HCT116 (cell line): ENCODE results near the gene TMEM116. TPM values are rescaled to one million over a fixed set of nuclear protein-coding genes. Genes with fewer than 3 reads are reported as not detected.

Experiments used
- ATAC-seq: fragments of 200-7000 bp; cut with Tn5 transposase; 2 replicates; pipeline ENCODE4 v1.9.1; 2020; ENCODE audit warnings: mild to moderate bottlenecking, moderate library complexity
- Bru-seq: library from RNA; stranded (reverse); fragments of 400-500 nt; gene quantifications from one replicate; lab custom pipeline; 2021; lab: Mats Ljungman, UMichigan
- BruChase-seq, 2 experiments: library from RNA; stranded (reverse); fragments of 400-500 nt; gene quantifications; one replicate each; lab custom pipeline; 2021; lab: Mats Ljungman, UMichigan
- BruUV-seq: library from RNA; stranded (reverse); fragments of 400-500 nt; replicated peaks from 2 replicates; lab custom pipeline; 2021; lab: Mats Ljungman, UMichigan
- CTCF ChIA-PET: fragments of 300-600 bp; sonication (Branson Sonifier 250); formaldehyde crosslinking; loops from one replicate; lab custom pipeline; 2021; ENCODE audit warnings: antibody characterized with exemption; lab: Charles Lee
- POLR2A ChIA-PET: fragments of 300-600, 350-600 bp; sonication (Branson Sonifier 250); formaldehyde crosslinking; loops from one replicate; lab custom pipeline; 2021; ENCODE audit warnings: antibody characterized with exemption; lab: Charles Lee
- RAD21 ChIA-PET, 2 experiments: fragments of 300-600 bp; sonication (Branson Sonifier 250); formaldehyde crosslinking; loops; one replicate each; lab custom pipeline; 2023; ENCODE audit warnings: low total read pairs in 2 of 2; ENCODE audit not compliant: uncharacterized antibody in 2 of 2, unreplicated experiment in 2 of 2, low non-redundant PET in 1 of 2; lab: Charles Lee
- DNase-seq: peaks from one replicate; pipeline ENCODE4 v3.0.0-alpha.2; 2010; ENCODE audit warnings: low read depth, low spot score
- H2AFZ ChIP-seq: fragments of 200-600 bp; shearing (Covaris generic), sonication (generic); 2 replicates; pipeline ENCODE4 v1.6.1; 2017; ENCODE audit warnings: low read depth, mixed run types, mixed read lengths, antibody characterized with exemption, low read length; ENCODE audit not compliant: poor library complexity, severe bottlenecking
- H3K27ac ChIP-seq: 2 replicates; pipeline ENCODE4 v1.5.1; 2012; ENCODE audit warnings: low read depth, low read length
- H3K27me3 ChIP-seq: fragments of 200-600 bp; sonication (generic); 2 replicates; pipeline ENCODE4 v1.6.1; 2016; ENCODE audit warnings: mixed run types, low read length, mixed read lengths; ENCODE audit not compliant: insufficient read depth
- H3K36me3 ChIP-seq, 2 experiments: fragments of 200-500 bp in 1 of 2; fragments of 200-600 bp in 1 of 2; sonication (Bioruptor generic) in 1 of 2; sonication (generic) in 1 of 2; 2 replicates each; pipeline versions ENCODE4 v1.5.1 to v1.6.1; 2014 to 2016; ENCODE audit warnings: low read length in 2 of 2, inconsistent platforms in 1 of 2, mixed read lengths in 1 of 2, mixed run types in 1 of 2; ENCODE audit not compliant: insufficient read depth in 2 of 2, control insufficient read depth in 1 of 2
- H3K4me1 ChIP-seq, 2 experiments: fragments of 200-600 bp in 1 of 2; sonication (generic) in 1 of 2; 2 replicates each; pipeline versions ENCODE4 v1.5.1 to v1.6.1; 2012 to 2017; ENCODE audit warnings: low read length in 2 of 2, inconsistent platforms in 1 of 2, mild to moderate bottlenecking in 1 of 2, mixed read lengths in 1 of 2, mixed run types in 1 of 2, moderate library complexity in 1 of 2; ENCODE audit not compliant: insufficient read depth in 2 of 2, control insufficient read depth in 1 of 2
- H3K4me2 ChIP-seq: fragments of 200-600 bp; sonication (generic); 2 replicates; pipeline ENCODE4 v1.6.1; 2017; ENCODE audit warnings: mixed run types, low read length, mixed read lengths
- H3K4me3 ChIP-seq, 2 experiments: fragments of 200-600 bp in 1 of 2; sonication (generic) in 1 of 2; replicated peaks in 1 of 2; 2 replicates each; pipeline ENCODE4 v1.5.1; 2011 to 2016; ENCODE audit warnings: low read length in 2 of 2, control low read depth in 1 of 2, low read depth in 1 of 2, mild to moderate bottlenecking in 1 of 2, mixed read lengths in 1 of 2, mixed run types in 1 of 2
- H3K79me2 ChIP-seq: fragments of 200-600 bp; sonication (generic); 2 replicates; pipeline ENCODE4 v1.6.1; 2017; ENCODE audit warnings: mild to moderate bottlenecking, mixed run types, low read length, moderate library complexity, mixed read lengths; ENCODE audit not compliant: insufficient read depth
- H3K9ac ChIP-seq: fragments of 200-600 bp; sonication (generic); 2 replicates; pipeline ENCODE4 v1.6.1; 2016; ENCODE audit warnings: low read length, mixed read lengths
- H3K9me2 ChIP-seq: fragments of 200-600 bp; sonication (generic), shearing (Covaris generic); 2 replicates; pipeline ENCODE4 v1.6.1; 2017; ENCODE audit warnings: mixed run types, mild to moderate bottlenecking, moderate library complexity; ENCODE audit not compliant: insufficient read depth
- H3K9me3 ChIP-seq, 2 experiments: fragments of 200-500 bp in 1 of 2; fragments of 200-600 bp in 1 of 2; sonication (Bioruptor generic) in 1 of 2; sonication (generic) in 1 of 2; 2 replicates each; pipeline ENCODE4 v1.6.1; 2014 to 2017; ENCODE audit warnings: low read length in 2 of 2, mixed read lengths in 2 of 2, inconsistent platforms in 1 of 2, low read depth in 1 of 2, mild to moderate bottlenecking in 1 of 2, mixed run types in 1 of 2, moderate library complexity in 1 of 2; ENCODE audit not compliant: control insufficient read depth in 1 of 2, insufficient read depth in 1 of 2
- H4K20me1 ChIP-seq: fragments of 200-600 bp; sonication (generic), shearing (Covaris generic); 2 replicates; pipeline ENCODE4 v1.6.1; 2017; ENCODE audit warnings: mixed run types, mild to moderate bottlenecking, moderate library complexity; ENCODE audit not compliant: insufficient read depth
- CBX3 ChIP-seq: IDR thresholded peaks from 2 replicates; pipeline ENCODE4 v1.6.1; 2012; ENCODE audit warnings: low read depth
- EGR1 ChIP-seq: IDR thresholded peaks from 2 replicates; pipeline ENCODE4 v1.6.1; 2012; ENCODE audit warnings: low read depth
- EZH2 ChIP-seq: fragments of 200-600 bp; sonication (generic); IDR thresholded peaks from 2 replicates; pipeline ENCODE4 v1.6.1; 2017; ENCODE audit warnings: antibody characterized with exemption, mixed run types
- EZH2phosphoT487 ChIP-seq: fragments of 200-600 bp; IDR thresholded peaks from 2 replicates; pipeline ENCODE4 v1.6.1; 2018; ENCODE audit warnings: antibody characterized with exemption, borderline replicate concordance
- FOSL1 ChIP-seq: IDR thresholded peaks from 2 replicates; pipeline ENCODE4 v1.6.1; 2012; ENCODE audit warnings: low read depth
- JUND ChIP-seq: IDR thresholded peaks from 2 replicates; pipeline ENCODE4 v1.6.1; 2012
- POLR2AphosphoS5 ChIP-seq: IDR thresholded peaks from 2 replicates; pipeline ENCODE4 v1.6.1; 2011; ENCODE audit warnings: mild to moderate bottlenecking, low read depth, low read length, moderate library complexity
- RAD21 ChIP-seq: IDR thresholded peaks from 2 replicates; pipeline ENCODE4 v1.6.1; 2012; ENCODE audit warnings: low read depth, mild to moderate bottlenecking
- SIN3A ChIP-seq: IDR thresholded peaks from 2 replicates; pipeline ENCODE4 v1.6.1; 2012; ENCODE audit warnings: low read depth
- SP1 ChIP-seq: IDR thresholded peaks from 2 replicates; pipeline ENCODE4 v1.6.1; 2012; ENCODE audit warnings: low read depth
- SRF ChIP-seq: IDR thresholded peaks from 2 replicates; pipeline ENCODE4 v1.6.1; 2012; ENCODE audit warnings: low read depth
- YY1 ChIP-seq: IDR thresholded peaks from 2 replicates; pipeline ENCODE4 v1.6.1; 2011; ENCODE audit warnings: low read length, low read depth, moderate library complexity, mild to moderate bottlenecking; ENCODE audit not compliant: insufficient replicate concordance; ENCODE audit errors: extremely low read depth
- ZFX ChIP-seq: fragments of 450-650 bp; IDR thresholded peaks from 2 replicates; pipeline ENCODE4 v1.6.1; 2017
- intact Hi-C: fragments of 100-400 bp; cut with micrococcal nuclease; formaldehyde crosslinking; loops from 2 replicates; pipeline ENCODE4 v1.10.0; 2022
- long read RNA-seq: library from polyadenylated mRNA; unstranded; transcript quantifications from one replicate; pipeline ENCODE4 v2.0.0, GENCODE V29; 2021; ENCODE audit not compliant: unreplicated experiment
- polyA plus RNA-seq: library from polyadenylated mRNA; unstranded; fragments of >200 nt; gene quantifications from 2 replicates; pipeline ENCODE4 v1.2.1, GENCODE V29; 2012; ENCODE audit warnings: missing spikeins
- total RNA-seq: library from RNA; stranded (reverse); gene quantifications from one replicate; pipeline ENCODE4 v1.2.1, GENCODE V29; 2021; ENCODE audit not compliant: unreplicated experiment
- TF ChIP-seq, protein P1 (sequence below): IDR thresholded peaks from 2 replicates; pipeline ENCODE4 v1.6.1; 2012
- TF ChIP-seq, protein P2 (sequence below): IDR thresholded peaks from 2 replicates; pipeline ENCODE4 v1.6.1; 2011; ENCODE audit warnings: mild to moderate bottlenecking, low read length, moderate library complexity; ENCODE audit not compliant: insufficient replicate concordance; ENCODE audit errors: extremely low read depth
- TF ChIP-seq, protein P3 (sequence below), 3 experiments: fragments of 200-600 bp in 1 of 3; sonication (generic) in 1 of 3; IDR thresholded peaks in 2 of 3; conservative IDR thresholded peaks in 1 of 3; 2 replicates each; pipeline ENCODE4 v1.5.1; 2012 to 2017; ENCODE audit warnings: low read depth in 2 of 3, low read length in 2 of 3, antibody characterized with exemption in 1 of 3, borderline replicate concordance in 1 of 3, control low read depth in 1 of 3, mild to moderate bottlenecking in 1 of 3, mixed read lengths in 1 of 3, mixed run types in 1 of 3, moderate library complexity in 1 of 3; ENCODE audit not compliant: insufficient read depth in 1 of 3
- TF ChIP-seq, protein P4 (sequence below): IDR thresholded peaks from 2 replicates; pipeline ENCODE4 v1.6.1; 2012; ENCODE audit warnings: low read depth

TMEM116 gene
- total RNA-seq (6.8 TPM), Bru-seq, nascent RNA (percentile 54 among the genes with signal in this experiment), BruChase-seq, experiment 1, labeled RNA remaining after a 6-hour chase (percentile 50 among the genes with signal in this experiment), BruChase-seq, experiment 2, labeled RNA remaining after a 2-hour chase (percentile 55 among the genes with signal in this experiment)
- polyA plus RNA-seq, result 5.1 and 6.0 TPM in 2 replicates
- long read RNA-seq, partial matches to known transcripts, result 0 of 5 reads
- long read RNA-seq, other reads (novel, unspliced or antisense), result 4 of 5 reads

DNA sequence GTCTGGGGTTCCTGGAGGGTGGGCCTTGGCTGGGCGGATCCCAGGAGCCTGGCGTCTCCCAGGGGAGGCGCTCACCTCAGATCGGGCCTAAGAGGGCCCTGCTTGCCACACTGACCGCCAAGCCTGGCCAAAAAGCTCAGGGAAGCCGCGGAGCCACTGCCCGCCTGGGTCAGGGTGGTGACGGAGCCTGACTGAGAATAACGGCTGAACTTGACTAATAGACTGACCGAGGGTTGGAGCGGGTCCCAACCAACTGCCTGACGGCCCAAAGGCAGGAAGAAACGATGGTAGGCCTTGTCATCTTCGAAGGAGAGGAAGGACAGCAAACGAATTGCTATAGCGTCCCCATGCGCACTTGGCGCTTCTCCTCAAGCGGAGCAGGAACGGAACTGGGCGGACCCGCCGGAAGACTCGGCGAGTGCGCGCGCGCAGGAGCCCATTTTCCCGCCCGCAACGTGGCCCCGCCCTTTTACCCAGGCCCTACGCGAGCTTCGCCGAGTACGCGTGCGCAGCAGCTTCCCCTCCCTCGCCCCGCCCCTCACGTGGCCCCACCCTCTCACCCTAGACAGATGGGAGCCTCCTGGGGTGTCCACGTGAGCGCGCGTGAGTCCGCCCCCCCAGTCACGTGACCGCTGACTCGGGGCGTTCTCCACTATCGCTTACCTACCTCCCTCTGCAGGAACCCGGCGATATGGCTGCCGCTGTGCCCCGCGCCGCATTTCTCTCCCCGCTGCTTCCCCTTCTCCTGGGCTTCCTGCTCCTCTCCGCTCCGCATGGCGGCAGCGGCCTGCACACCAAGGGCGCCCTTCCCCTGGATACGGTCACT lies at the start of gene TMEM116, which contains the start of gene ERP29:
Gene TMEM116 (minus strand): TSS at position 391 of the 826 bp plus-strand sequence. CDS start 7,895 bp downstream, outside the sequence.
Gene ERP29 (plus strand): TSS at position 652 of the 826 bp plus-strand sequence. CDS start 40 bp downstream, at position 692.
- intact Hi-C loops, result loop anchor here (1.0 to 5.0 kb wide), 2 partner anchors 68 to 399 kb away; no protein-coding TSS in a partner anchor
- BruUV-seq, result TSS peak; percentile 86
- H3K27ac ChIP-seq, result peak within 1 kb of the TSS; percentile 99
- H3K4me1 ChIP-seq, result peaks cover 9 to 21% of the 10 kb centered on the region in 2 experiments
- no peaks in the 10 kb centered on the region; the same call in 1 of the 2 replicates for H4K20me1 ChIP-seq
- peaks cover 7 to 11% of the 10 kb centered on the region in 2 experiments; a peak in 2 of 4 replicates for H3K36me3 ChIP-seq
- peak within 1 kb of the TSS; percentile 88 for H3K9ac ChIP-seq
- H3K9me2 ChIP-seq, result no peaks in the 10 kb centered on the region
- CTCF ChIA-PET, result interaction anchor here (0.6 to 1.8 kb wide), 5 partner anchors 10 to 69 kb away, joined by 3 to 8 read pairs (median 5); no protein-coding TSS in a partner anchor
- POLR2A ChIA-PET, result interaction anchor here (0.5 to 1.4 kb wide), 3 partner anchors 10 to 97 kb away, joined by 3 to 6 read pairs (median 3); no protein-coding TSS in a partner anchor
- ATAC-seq (peak; percentile 84), DNase-seq (peak; percentile 96)
- no peaks in the 10 kb centered on the region for H3K27me3 ChIP-seq
- peaks cover 61% of the 10 kb centered on the region for H3K79me2 ChIP-seq
- no peaks in the 10 kb centered on the region for H3K9me3 ChIP-seq
- H3K4me2 ChIP-seq, result peak within 1 kb of the TSS; percentile 80
- H3K4me3 ChIP-seq, result peak within 1 kb of the TSS; percentile 87 to 98
- RAD21 ChIA-PET, result no interaction called here
- H2AFZ ChIP-seq, result no peak within 1 kb of the TSS
- TF ChIP-seq RAD21 (no peak), EZH2 (no peak), YY1 (peak; percentile 38), SRF (no peak), POLR2AphosphoS5 (peak; percentile 99), JUND (no peak), EZH2phosphoT487 (no peak), CBX3 (no peak), ZFX (peak; percentile 73), FOSL1 (no peak), SP1 (peak; percentile 85), SIN3A (peak; percentile 82; the same call in 1 of the 2 replicates), EGR1 (peak; percentile 77)
- TF ChIP-seq, protein P1, sequence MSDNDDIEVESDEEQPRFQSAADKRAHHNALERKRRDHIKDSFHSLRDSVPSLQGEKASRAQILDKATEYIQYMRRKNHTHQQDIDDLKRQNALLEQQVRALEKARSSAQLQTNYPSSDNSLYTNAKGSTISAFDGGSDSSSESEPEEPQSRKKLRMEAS, result peak; percentile 95
- TF ChIP-seq, protein P2, sequence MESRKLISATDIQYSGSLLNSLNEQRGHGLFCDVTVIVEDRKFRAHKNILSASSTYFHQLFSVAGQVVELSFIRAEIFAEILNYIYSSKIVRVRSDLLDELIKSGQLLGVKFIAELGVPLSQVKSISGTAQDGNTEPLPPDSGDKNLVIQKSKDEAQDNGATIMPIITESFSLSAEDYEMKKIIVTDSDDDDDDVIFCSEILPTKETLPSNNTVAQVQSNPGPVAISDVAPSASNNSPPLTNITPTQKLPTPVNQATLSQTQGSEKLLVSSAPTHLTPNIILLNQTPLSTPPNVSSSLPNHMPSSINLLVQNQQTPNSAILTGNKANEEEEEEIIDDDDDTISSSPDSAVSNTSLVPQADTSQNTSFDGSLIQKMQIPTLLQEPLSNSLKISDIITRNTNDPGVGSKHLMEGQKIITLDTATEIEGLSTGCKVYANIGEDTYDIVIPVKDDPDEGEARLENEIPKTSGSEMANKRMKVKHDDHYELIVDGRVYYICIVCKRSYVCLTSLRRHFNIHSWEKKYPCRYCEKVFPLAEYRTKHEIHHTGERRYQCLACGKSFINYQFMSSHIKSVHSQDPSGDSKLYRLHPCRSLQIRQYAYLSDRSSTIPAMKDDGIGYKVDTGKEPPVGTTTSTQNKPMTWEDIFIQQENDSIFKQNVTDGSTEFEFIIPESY, result no peak
- TF ChIP-seq, protein P3, sequence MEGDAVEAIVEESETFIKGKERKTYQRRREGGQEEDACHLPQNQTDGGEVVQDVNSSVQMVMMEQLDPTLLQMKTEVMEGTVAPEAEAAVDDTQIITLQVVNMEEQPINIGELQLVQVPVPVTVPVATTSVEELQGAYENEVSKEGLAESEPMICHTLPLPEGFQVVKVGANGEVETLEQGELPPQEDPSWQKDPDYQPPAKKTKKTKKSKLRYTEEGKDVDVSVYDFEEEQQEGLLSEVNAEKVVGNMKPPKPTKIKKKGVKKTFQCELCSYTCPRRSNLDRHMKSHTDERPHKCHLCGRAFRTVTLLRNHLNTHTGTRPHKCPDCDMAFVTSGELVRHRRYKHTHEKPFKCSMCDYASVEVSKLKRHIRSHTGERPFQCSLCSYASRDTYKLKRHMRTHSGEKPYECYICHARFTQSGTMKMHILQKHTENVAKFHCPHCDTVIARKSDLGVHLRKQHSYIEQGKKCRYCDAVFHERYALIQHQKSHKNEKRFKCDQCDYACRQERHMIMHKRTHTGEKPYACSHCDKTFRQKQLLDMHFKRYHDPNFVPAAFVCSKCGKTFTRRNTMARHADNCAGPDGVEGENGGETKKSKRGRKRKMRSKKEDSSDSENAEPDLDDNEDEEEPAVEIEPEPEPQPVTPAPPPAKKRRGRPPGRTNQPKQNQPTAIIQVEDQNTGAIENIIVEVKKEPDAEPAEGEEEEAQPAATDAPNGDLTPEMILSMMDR (IDR thresholded peaks at IDR 0.05 in 2 of 3, conservative IDR thresholded peaks at IDR 0.05 in 1 of 3; ENCODE audit: borderline replicate concordance in 1 of 3, insufficient read depth in 1 of 3, low read depth in 2 of 3, low read length in 2 of 3), result peak in 2 of 3 experiments; percentile 38 to 52; a peak in 3 of 6 replicates
- TF ChIP-seq, protein P4, sequence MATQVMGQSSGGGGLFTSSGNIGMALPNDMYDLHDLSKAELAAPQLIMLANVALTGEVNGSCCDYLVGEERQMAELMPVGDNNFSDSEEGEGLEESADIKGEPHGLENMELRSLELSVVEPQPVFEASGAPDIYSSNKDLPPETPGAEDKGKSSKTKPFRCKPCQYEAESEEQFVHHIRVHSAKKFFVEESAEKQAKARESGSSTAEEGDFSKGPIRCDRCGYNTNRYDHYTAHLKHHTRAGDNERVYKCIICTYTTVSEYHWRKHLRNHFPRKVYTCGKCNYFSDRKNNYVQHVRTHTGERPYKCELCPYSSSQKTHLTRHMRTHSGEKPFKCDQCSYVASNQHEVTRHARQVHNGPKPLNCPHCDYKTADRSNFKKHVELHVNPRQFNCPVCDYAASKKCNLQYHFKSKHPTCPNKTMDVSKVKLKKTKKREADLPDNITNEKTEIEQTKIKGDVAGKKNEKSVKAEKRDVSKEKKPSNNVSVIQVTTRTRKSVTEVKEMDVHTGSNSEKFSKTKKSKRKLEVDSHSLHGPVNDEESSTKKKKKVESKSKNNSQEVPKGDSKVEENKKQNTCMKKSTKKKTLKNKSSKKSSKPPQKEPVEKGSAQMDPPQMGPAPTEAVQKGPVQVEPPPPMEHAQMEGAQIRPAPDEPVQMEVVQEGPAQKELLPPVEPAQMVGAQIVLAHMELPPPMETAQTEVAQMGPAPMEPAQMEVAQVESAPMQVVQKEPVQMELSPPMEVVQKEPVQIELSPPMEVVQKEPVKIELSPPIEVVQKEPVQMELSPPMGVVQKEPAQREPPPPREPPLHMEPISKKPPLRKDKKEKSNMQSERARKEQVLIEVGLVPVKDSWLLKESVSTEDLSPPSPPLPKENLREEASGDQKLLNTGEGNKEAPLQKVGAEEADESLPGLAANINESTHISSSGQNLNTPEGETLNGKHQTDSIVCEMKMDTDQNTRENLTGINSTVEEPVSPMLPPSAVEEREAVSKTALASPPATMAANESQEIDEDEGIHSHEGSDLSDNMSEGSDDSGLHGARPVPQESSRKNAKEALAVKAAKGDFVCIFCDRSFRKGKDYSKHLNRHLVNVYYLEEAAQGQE, result no peak
